ENCODE data around the gene SMAP1.

The SMAP1 gene

GRCh38 chr6:70903665-70904452 lies 236.2 kb downstream of the SMAP1 start:
- ATAC-seq: no peak

- no peak for ATAC-seq
Measured at GRCh38 chr6:70905742-70906141, 238.1 kb downstream of the SMAP1 start.

All from activated CD4-positive, CD25-positive, alpha-beta regulatory T cell treated with anti-CD3 and anti-CD28 coated beads, Interleukin-2, amount 50 U/mL, for 24 hours (primary cell).